Endothelial cell (in vitro differentiated cells): Measurements from ENCODE around the gene CTNNA2. TPM values are rescaled to one million over a fixed set of nuclear protein-coding genes. Genes with fewer than 3 reads are reported as not detected.

Experiments
- DNase-seq: peaks from one replicate; pipeline ENCODE4 v3.0.0; 2021; ENCODE audit warnings: low spot score
- H3K27ac Mint-ChIP-seq: one replicate; pipeline ENCODE4 v1.8.0; 2021; ENCODE audit warnings: mixed read lengths, inconsistent platforms; ENCODE audit not compliant: unreplicated experiment
- H3K27me3 Mint-ChIP-seq: one replicate; pipeline ENCODE4 v1.8.0; 2021; ENCODE audit warnings: mild to moderate bottlenecking, moderate library complexity, mixed read lengths, inconsistent platforms; ENCODE audit not compliant: unreplicated experiment
- H3K36me3 Mint-ChIP-seq: one replicate; pipeline ENCODE4 v1.8.0; 2021; ENCODE audit warnings: mild to moderate bottlenecking, low read depth, mixed read lengths, inconsistent platforms; ENCODE audit not compliant: unreplicated experiment
- H3K4me1 Mint-ChIP-seq: one replicate; pipeline ENCODE4 v1.8.0; 2021; ENCODE audit warnings: mild to moderate bottlenecking, mixed read lengths, inconsistent platforms; ENCODE audit not compliant: unreplicated experiment
- H3K4me3 Mint-ChIP-seq: one replicate; pipeline ENCODE4 v1.8.0; 2021; ENCODE audit warnings: mild to moderate bottlenecking, mixed read lengths, inconsistent platforms; ENCODE audit not compliant: unreplicated experiment
- H3K9me3 Mint-ChIP-seq: one replicate; pipeline ENCODE4 v1.8.0; 2021; ENCODE audit warnings: mixed read lengths, inconsistent platforms; ENCODE audit not compliant: unreplicated experiment
- CTCF ChIP-seq: fragments of 200-600 bp; sonication (generic); IDR thresholded peaks from one replicate; pipeline ENCODE4 v1.5.0; 2021; ENCODE audit warnings: antibody characterized with exemption; ENCODE audit not compliant: unreplicated experiment
- total RNA-seq: library from RNA; stranded (reverse); fragmentation: NEBNext Ultra II Directional; extraction: Animal tissue kit (Norgen Biotek cat#: 25700); gene quantifications from one replicate; pipeline ENCODE4 v1.2.1, GENCODE V29; 2021; ENCODE audit not compliant: unreplicated experiment

Gene CTNNA2
- total RNA-seq, 1 donor from 2014 or later = 4.7 TPM

GRCh38 chr2:80105015-80105640 lies 592.3 kb downstream of the CTNNA2 start:
- Mint-ChIP-seq H3K27ac (no peak overlapping the region), H3K27me3 (peaks cover 3% of the 10 kb centered on the region), H3K9me3 (no peaks in the 10 kb centered on the region), H3K4me3 (no peak overlapping the region), H3K36me3 (no peaks in the 10 kb centered on the region), H3K4me1 (no peaks in the 10 kb centered on the region)
- DNase-seq = no peak
- no peak for TF ChIP-seq CTCF

DNA sequence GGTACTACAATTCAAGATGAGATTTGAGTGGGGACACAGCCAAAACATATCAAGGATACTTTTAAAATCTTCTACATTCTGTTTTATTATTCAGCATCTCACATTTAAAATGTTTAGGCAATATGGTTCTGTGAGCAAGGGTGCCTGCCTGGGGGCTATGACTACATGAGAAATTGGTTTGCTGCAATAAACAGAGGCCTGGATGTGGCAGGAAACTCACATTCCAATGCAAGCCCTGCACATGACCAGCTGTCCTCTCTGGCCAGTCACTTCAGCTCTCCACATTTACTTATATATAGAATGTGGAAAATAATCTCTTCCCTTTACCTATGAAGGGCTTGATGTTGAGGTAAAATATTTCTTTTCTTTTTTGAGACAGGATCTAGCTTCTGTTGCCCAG lies 598.3 kb downstream of the CTNNA2 start:
- no peak for TF ChIP-seq CTCF
- H3K27ac Mint-ChIP-seq = no peak overlapping the region
- H3K27me3 Mint-ChIP-seq = peaks cover 3% of the 10 kb centered on the region
- no peak for DNase-seq
- H3K4me3 Mint-ChIP-seq = no peak overlapping the region
- no peaks in the 10 kb centered on the region for H3K36me3 Mint-ChIP-seq
- H3K9me3 Mint-ChIP-seq = no peaks in the 10 kb centered on the region
- H3K4me1 Mint-ChIP-seq = no peaks in the 10 kb centered on the region

DNA sequence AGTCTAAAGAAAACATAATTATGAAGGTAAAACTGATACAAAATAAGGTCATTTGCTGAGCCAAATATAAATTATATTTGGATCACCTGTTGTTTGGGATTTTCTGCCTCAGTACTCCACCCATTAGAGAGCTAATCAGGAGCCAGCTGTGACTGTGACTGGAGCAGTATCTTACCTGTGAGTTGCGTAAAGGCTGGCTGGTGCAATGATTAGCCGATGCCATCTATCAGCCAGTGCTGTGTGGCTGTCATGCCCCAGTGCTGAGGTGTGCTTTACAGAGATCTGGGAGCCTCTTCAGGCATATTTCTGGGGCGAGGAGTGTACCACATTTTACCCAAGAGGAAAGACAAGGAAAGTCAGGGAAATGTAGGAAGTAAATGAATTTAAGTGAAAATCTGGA lies 599.9 kb downstream of the CTNNA2 start:
- no peaks in the 10 kb centered on the region for H3K36me3 Mint-ChIP-seq
- H3K9me3 Mint-ChIP-seq = no peaks in the 10 kb centered on the region
- no peaks in the 10 kb centered on the region for H3K4me1 Mint-ChIP-seq
- no peak overlapping the region for H3K27ac Mint-ChIP-seq
- H3K4me3 Mint-ChIP-seq = no peak overlapping the region
- no peak for DNase-seq
- H3K27me3 Mint-ChIP-seq = no peaks in the 10 kb centered on the region
- TF ChIP-seq CTCF = no peak

GRCh38 chr2:80113399-80113798 lies 600.5 kb downstream of the CTNNA2 start:
- no peaks in the 10 kb centered on the region for H3K4me1 Mint-ChIP-seq
- no peaks in the 10 kb centered on the region for H3K36me3 Mint-ChIP-seq
- H3K4me3 Mint-ChIP-seq = no peak overlapping the region
- H3K27ac Mint-ChIP-seq = no peak overlapping the region
- no peaks in the 10 kb centered on the region for H3K27me3 Mint-ChIP-seq
- TF ChIP-seq CTCF = no peak
- H3K9me3 Mint-ChIP-seq = no peaks in the 10 kb centered on the region
- DNase-seq = no peak

GRCh38 chr2:80114812-80115211 lies 602.0 kb downstream of the CTNNA2 start:
- Mint-ChIP-seq H3K9me3 (no peaks in the 10 kb centered on the region), H3K4me1 (no peaks in the 10 kb centered on the region), H3K4me3 (no peak overlapping the region), H3K27me3 (no peaks in the 10 kb centered on the region), H3K27ac (no peak overlapping the region), H3K36me3 (no peaks in the 10 kb centered on the region)
- no peak for DNase-seq
- no peak for TF ChIP-seq CTCF
